HG03039 (cell line): Measurements from ENCODE around the gene COL4A4.
A peak's percentile ranks its signal among the peaks of the same experiment; 100 is the strongest.

Experiments
- ATAC-seq: cut with Tn5 transposase; IDR thresholded peaks from one replicate; pipeline ENCODE4 v1.9.1; 2021; ENCODE audit warnings: mild to moderate bottlenecking, moderate library complexity; ENCODE audit not compliant: unreplicated experiment

The COL4A4 gene

GRCh38 chr2:226985583-226985946, 178.4 kb downstream of the COL4A4 start:
- no peak for ATAC-seq

- peak; percentile 95 for ATAC-seq
Observed at GRCh38 chr2:226984750-226985582, 179.0 kb downstream of the COL4A4 start.

- peak; percentile 6 for ATAC-seq
Observed at GRCh38 chr2:226983895-226984749, 179.9 kb downstream of the COL4A4 start.

GRCh38 chr2:226981791-226982326, 182.1 kb downstream of the COL4A4 start:
- ATAC-seq = no peak

- ATAC-seq = no peak
Observed at GRCh38 chr2:226979004-226979403, 185.0 kb downstream of the COL4A4 start.

GRCh38 chr2:226978300-226978699, 185.7 kb downstream of the COL4A4 start:
- no peak for ATAC-seq

GRCh38 chr2:226977775-226978190, 186.2 kb downstream of the COL4A4 start:
- ATAC-seq = no peak

GRCh38 chr2:226973816-226974215, 190.2 kb downstream of the COL4A4 start:
- no peak for ATAC-seq

GRCh38 chr2:226971770-226972169, 192.2 kb downstream of the COL4A4 start:
- no peak for ATAC-seq

- ATAC-seq = peak; percentile 34
Observed at GRCh38 chr2:226971084-226971483, 192.9 kb downstream of the COL4A4 start.

GRCh38 chr2:226970362-226970761, 193.6 kb downstream of the COL4A4 start:
- ATAC-seq = peak; percentile 43

GRCh38 chr2:226969417-226970080, 194.5 kb downstream of the COL4A4 start:
- no peak for ATAC-seq

GRCh38 chr2:226965376-226965775, 198.6 kb downstream of the COL4A4 start:
- ATAC-seq = no peak

- ATAC-seq = no peak
Observed at GRCh38 chr2:226963528-226963927, 200.5 kb downstream of the COL4A4 start.

GRCh38 chr2:226962176-226962773, 201.7 kb downstream of the COL4A4 start:
- ATAC-seq = no peak

GRCh38 chr2:226959418-226959817, 204.6 kb downstream of the COL4A4 start:
- no peak for ATAC-seq

- no peak for ATAC-seq
Observed at GRCh38 chr2:226956659-226957058, 207.3 kb downstream of the COL4A4 start.

GRCh38 chr2:226953826-226954225, 210.2 kb downstream of the COL4A4 start:
- no peak for ATAC-seq

GRCh38 chr2:226953206-226953605, 210.8 kb downstream of the COL4A4 start:
- no peak for ATAC-seq
